ENCODE results near the gene NCEH1. TPM values are rescaled to one million over a fixed set of nuclear protein-coding genes. Genes with fewer than 3 reads are reported as not detected.

The NCEH1 gene
- total RNA-seq, 1 experiment from 2014 or later: 73.0 TPM

DNA sequence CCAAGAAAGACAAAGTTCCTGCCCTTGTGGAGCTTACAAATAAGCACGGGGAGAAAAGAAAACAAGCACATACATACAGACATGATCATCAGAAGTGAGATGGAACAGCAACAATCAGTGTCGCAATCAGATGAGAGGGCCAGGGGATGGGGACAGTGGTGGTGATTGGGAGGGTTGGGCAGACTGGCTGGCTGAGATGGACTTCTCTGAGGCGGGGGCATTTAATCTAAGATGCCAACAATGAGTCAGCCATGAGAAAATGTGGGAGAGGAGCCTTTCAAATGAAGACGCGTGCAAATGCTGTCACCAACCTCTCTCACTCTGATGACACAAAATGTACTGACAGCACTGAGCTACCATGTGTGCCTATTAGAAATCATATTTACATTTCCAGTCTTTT is 81.4 kb downstream of the NCEH1 start:
- peaks cover 2% of the 10 kb centered on the region; the same call in 1 of the 2 replicates for H3K36me3 ChIP-seq (ENCODE audit: control insufficient read depth, insufficient read depth, low read length)
- in situ Hi-C loops (cut with HindIII; ENCODE audit: low pct_unique_long_range_greater_than_20kb, low sequenced_read_pairs) (no loop called here), intact Hi-C loops (cut with micrococcal nuclease; ENCODE audit: unreplicated experiment) (no loop called here)
- TF ChIP-seq, protein P1, sequence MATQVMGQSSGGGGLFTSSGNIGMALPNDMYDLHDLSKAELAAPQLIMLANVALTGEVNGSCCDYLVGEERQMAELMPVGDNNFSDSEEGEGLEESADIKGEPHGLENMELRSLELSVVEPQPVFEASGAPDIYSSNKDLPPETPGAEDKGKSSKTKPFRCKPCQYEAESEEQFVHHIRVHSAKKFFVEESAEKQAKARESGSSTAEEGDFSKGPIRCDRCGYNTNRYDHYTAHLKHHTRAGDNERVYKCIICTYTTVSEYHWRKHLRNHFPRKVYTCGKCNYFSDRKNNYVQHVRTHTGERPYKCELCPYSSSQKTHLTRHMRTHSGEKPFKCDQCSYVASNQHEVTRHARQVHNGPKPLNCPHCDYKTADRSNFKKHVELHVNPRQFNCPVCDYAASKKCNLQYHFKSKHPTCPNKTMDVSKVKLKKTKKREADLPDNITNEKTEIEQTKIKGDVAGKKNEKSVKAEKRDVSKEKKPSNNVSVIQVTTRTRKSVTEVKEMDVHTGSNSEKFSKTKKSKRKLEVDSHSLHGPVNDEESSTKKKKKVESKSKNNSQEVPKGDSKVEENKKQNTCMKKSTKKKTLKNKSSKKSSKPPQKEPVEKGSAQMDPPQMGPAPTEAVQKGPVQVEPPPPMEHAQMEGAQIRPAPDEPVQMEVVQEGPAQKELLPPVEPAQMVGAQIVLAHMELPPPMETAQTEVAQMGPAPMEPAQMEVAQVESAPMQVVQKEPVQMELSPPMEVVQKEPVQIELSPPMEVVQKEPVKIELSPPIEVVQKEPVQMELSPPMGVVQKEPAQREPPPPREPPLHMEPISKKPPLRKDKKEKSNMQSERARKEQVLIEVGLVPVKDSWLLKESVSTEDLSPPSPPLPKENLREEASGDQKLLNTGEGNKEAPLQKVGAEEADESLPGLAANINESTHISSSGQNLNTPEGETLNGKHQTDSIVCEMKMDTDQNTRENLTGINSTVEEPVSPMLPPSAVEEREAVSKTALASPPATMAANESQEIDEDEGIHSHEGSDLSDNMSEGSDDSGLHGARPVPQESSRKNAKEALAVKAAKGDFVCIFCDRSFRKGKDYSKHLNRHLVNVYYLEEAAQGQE (IDR thresholded peaks at IDR 0.05; ENCODE audit: insufficient read depth in 1 of 2, low read depth in 2 of 2, low read length in 1 of 2): no peak
- no peak for TF ChIP-seq POLR2AphosphoS5 (IDR thresholded peaks at IDR 0.05; ENCODE audit: low read depth, low read length)
- TF ChIP-seq, protein P2, sequence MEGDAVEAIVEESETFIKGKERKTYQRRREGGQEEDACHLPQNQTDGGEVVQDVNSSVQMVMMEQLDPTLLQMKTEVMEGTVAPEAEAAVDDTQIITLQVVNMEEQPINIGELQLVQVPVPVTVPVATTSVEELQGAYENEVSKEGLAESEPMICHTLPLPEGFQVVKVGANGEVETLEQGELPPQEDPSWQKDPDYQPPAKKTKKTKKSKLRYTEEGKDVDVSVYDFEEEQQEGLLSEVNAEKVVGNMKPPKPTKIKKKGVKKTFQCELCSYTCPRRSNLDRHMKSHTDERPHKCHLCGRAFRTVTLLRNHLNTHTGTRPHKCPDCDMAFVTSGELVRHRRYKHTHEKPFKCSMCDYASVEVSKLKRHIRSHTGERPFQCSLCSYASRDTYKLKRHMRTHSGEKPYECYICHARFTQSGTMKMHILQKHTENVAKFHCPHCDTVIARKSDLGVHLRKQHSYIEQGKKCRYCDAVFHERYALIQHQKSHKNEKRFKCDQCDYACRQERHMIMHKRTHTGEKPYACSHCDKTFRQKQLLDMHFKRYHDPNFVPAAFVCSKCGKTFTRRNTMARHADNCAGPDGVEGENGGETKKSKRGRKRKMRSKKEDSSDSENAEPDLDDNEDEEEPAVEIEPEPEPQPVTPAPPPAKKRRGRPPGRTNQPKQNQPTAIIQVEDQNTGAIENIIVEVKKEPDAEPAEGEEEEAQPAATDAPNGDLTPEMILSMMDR (IDR thresholded peaks at IDR 0.05): no peak
- no peak for TF ChIP-seq SIN3A (IDR thresholded peaks at IDR 0.05; ENCODE audit: borderline replicate concordance, insufficient read depth, low read depth, low read length)
- TF ChIP-seq TCF7L2 (IDR thresholded peaks at IDR 0.05; ENCODE audit: low read depth, low read length): no peak
- no peak for DNase-seq (ENCODE audit: low read depth, low spot score)
- no peaks in the 10 kb centered on the region for H3K9me3 ChIP-seq (ENCODE audit: control insufficient read depth, insufficient read depth, low read depth, low read length)
- no peaks in the 10 kb centered on the region for H3K27me3 ChIP-seq (ENCODE audit: control insufficient read depth, insufficient read depth, low read length)
- H3K27ac ChIP-seq (ENCODE audit: low read length): no peak overlapping the region
- ChIA-PET CTCF (no interaction called here), POLR2A (no interaction called here)
- no peaks in the 10 kb centered on the region for H3K4me1 ChIP-seq (ENCODE audit: control insufficient read depth, insufficient read depth, low read length)
- no TSS peak for BruUV-seq (replicated peaks)
- ATAC-seq: no peak
- no peak overlapping the region for H3K4me3 ChIP-seq (ENCODE audit: low read depth in 2 of 2, low read length in 2 of 2)

DNA sequence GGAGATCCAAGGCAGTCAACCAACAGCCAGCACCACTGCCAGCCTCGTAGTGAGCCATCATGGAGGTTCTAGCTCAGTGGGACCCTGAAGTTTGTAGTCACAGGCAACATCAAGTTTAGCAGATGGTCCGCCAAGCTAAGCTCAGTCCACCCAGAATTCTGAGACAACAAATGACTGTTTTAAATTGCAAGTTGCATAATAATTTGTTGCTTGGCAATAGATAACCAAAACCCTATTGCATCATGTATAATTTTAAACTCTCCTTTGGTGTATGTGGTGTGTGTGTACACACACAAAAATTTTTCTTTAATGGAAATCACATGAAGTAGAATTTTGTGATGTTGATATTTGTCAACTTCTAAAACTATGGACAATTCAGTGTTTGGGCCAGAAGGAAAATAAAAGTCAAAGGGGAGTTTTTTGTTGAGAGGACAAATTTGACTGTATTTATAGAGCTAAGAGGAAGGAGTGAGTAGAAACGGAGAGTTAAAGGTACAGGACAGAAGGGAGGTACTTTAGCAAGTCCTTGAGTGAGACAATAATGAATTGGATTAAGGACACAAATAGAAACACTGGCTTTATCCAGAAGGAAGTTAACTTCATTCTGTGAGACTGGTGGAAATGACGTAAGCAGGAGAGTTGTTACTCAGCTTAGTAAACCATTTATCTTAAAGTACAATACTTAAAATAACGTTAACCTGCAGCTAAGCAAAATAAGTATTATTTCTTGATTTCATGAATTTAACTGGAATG is 83.6 kb downstream of the NCEH1 start:
- no TSS peak for BruUV-seq (replicated peaks)
- Histone ChIP-seq H3K9me3 (ENCODE audit: control insufficient read depth, insufficient read depth, low read depth, low read length) (no peaks in the 10 kb centered on the region), H3K27me3 (ENCODE audit: control insufficient read depth, insufficient read depth, low read length) (no peaks in the 10 kb centered on the region), H3K27ac (ENCODE audit: low read length) (no peak overlapping the region; the same call in 1 of the 2 replicates), H3K4me1 (ENCODE audit: control insufficient read depth, insufficient read depth, low read length) (peaks cover 7% of the 10 kb centered on the region; the same call in 1 of the 2 replicates), H3K36me3 (ENCODE audit: control insufficient read depth, insufficient read depth, low read length) (no peaks in the 10 kb centered on the region), H3K4me3 (ENCODE audit: low read depth in 2 of 2, low read length in 2 of 2) (no peak overlapping the region)
- no peak for TF ChIP-seq TCF7L2 (IDR thresholded peaks at IDR 0.05; ENCODE audit: low read depth, low read length)
- TF ChIP-seq SIN3A (IDR thresholded peaks at IDR 0.05; ENCODE audit: borderline replicate concordance, insufficient read depth, low read depth, low read length): no peak
- TF ChIP-seq, protein P2 (IDR thresholded peaks at IDR 0.05): no peak
- TF ChIP-seq POLR2AphosphoS5 (IDR thresholded peaks at IDR 0.05; ENCODE audit: low read depth, low read length): no peak
- TF ChIP-seq, protein P1 (IDR thresholded peaks at IDR 0.05; ENCODE audit: insufficient read depth in 1 of 2, low read depth in 2 of 2, low read length in 1 of 2): no peak
- intact Hi-C loops (cut with micrococcal nuclease; ENCODE audit: unreplicated experiment): no loop called here
- in situ Hi-C loops (cut with HindIII; ENCODE audit: low pct_unique_long_range_greater_than_20kb, low sequenced_read_pairs): no loop called here
- DNase-seq (ENCODE audit: low read depth, low spot score) (no peak), ATAC-seq (no peak)
- POLR2A ChIA-PET: interaction anchor here (0.9 kb wide), 1 partner anchor 29 kb away, joined by 4 read pairs; no protein-coding TSS in a partner anchor
- CTCF ChIA-PET: no interaction called here
